Uterus (tissue), 2 donors: Measurements from ENCODE around the gene SPTLC3.

Experiments used
- POLR2A ChIP-seq, 2 donors: fragments of 450-650 bp; IDR thresholded peaks; one replicate each; pipeline ENCODE4 v1.6.1; 2016; ENCODE audit warnings: antibody characterized with exemption in 2 of 2, mild to moderate bottlenecking in 1 of 2, moderate library complexity in 1 of 2
- TF ChIP-seq, protein P1 (sequence below), 4 experiments: fragments of 200-600 bp in 2 of 4; fragments of 450-650 bp in 2 of 4; sonication (generic) in 2 of 4; IDR thresholded peaks; one replicate each; pipeline ENCODE4 v1.5.1; 2016 to 2019; ENCODE audit warnings: antibody characterized with exemption in 4 of 4, mild to moderate bottlenecking in 2 of 4, moderate library complexity in 1 of 4

DNA sequence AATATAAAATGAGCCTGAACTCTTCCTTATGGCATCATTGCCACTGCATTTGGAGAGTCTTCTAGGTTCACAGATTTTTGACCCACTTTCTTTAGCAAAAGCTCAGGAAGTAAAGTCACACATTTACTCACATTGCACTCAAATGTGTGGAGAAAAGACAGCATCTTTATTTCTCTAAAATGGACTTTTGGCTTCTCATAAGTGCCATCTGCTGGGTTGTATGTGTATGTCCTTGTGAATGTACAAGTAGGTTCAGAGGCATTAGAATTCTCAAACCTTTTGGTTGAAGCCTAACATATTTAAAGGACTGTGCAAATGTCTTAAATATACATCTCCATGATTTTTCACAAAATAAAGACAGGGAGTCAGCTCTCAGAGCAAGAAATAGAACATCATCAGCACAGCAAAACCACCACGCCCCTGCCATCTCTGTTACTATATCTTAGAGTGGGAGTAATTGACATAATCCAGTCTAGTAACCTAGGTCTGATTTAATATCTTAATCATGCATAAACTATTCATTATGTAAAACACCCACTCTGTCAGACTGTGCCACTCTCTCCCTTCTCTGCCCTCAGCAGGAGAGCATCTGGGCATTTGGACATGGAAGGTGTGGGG is 42.2 kb upstream of the SPTLC3 start:
- TF ChIP-seq, protein P1, sequence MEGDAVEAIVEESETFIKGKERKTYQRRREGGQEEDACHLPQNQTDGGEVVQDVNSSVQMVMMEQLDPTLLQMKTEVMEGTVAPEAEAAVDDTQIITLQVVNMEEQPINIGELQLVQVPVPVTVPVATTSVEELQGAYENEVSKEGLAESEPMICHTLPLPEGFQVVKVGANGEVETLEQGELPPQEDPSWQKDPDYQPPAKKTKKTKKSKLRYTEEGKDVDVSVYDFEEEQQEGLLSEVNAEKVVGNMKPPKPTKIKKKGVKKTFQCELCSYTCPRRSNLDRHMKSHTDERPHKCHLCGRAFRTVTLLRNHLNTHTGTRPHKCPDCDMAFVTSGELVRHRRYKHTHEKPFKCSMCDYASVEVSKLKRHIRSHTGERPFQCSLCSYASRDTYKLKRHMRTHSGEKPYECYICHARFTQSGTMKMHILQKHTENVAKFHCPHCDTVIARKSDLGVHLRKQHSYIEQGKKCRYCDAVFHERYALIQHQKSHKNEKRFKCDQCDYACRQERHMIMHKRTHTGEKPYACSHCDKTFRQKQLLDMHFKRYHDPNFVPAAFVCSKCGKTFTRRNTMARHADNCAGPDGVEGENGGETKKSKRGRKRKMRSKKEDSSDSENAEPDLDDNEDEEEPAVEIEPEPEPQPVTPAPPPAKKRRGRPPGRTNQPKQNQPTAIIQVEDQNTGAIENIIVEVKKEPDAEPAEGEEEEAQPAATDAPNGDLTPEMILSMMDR (IDR thresholded peaks at IDR 0.05) = peak in 3 of 4 experiments; percentile 21 to 24 (median 24)
- TF ChIP-seq POLR2A (IDR thresholded peaks at IDR 0.05) = no peak
